GM23338 (cell line): Measurements from ENCODE around the gene POLR2F. TPM values are rescaled to one million over a fixed set of nuclear protein-coding genes. Genes with fewer than 3 reads are reported as not detected.

Source experiments
- ATAC-seq: fragments of 200-7000 bp; cut with Tn5 transposase; 3 replicates; pipeline ENCODE4 v1.9.1; 2020
- DNase-seq: peaks from one replicate; pipeline ENCODE4 v3.0.0-alpha.2; 2015; ENCODE audit warnings: low spot score
- H2AFZ ChIP-seq: fragments of 200-600 bp; sonication (generic); 2 replicates; pipeline ENCODE4 v1.8.0; 2016; ENCODE audit warnings: antibody characterized with exemption, mild to moderate bottlenecking, moderate library complexity
- H3F3A ChIP-seq: fragments of 200-600 bp; sonication (generic); replicated peaks from 2 replicates; pipeline ENCODE4 v1.8.0; 2017; ENCODE audit warnings: antibody characterized with exemption, mixed run types, low read depth
- H3K27ac ChIP-seq: fragments of 200-600 bp; sonication (generic); 2 replicates; pipeline ENCODE4 v1.6.1; 2016; ENCODE audit warnings: low read depth
- H3K27me3 ChIP-seq: fragments of 200-600 bp; sonication (generic); 2 replicates; pipeline ENCODE4 v1.8.0; 2016; ENCODE audit warnings: mild to moderate bottlenecking, mixed run types, moderate library complexity; ENCODE audit not compliant: insufficient read depth
- H3K36me3 ChIP-seq: fragments of 200-600 bp; sonication (generic); 2 replicates; pipeline ENCODE4 v1.8.0; 2016; ENCODE audit warnings: mild to moderate bottlenecking; ENCODE audit not compliant: insufficient read depth
- H3K4me1 ChIP-seq: fragments of 200-600 bp; sonication (generic); 2 replicates; pipeline ENCODE4 v1.8.0; 2016; ENCODE audit warnings: mild to moderate bottlenecking, moderate library complexity; ENCODE audit not compliant: insufficient read depth
- H3K4me2 ChIP-seq: fragments of 200-600 bp; sonication (generic); 2 replicates; pipeline ENCODE4 v1.7.1; 2017; ENCODE audit warnings: mixed run types
- H3K4me3 ChIP-seq: fragments of 200-600 bp; sonication (generic); 2 replicates; pipeline ENCODE4 v1.6.1; 2016; ENCODE audit warnings: mixed run types
- H3K79me2 ChIP-seq: fragments of 200-600 bp; sonication (generic); replicated peaks from 2 replicates; pipeline ENCODE4 v1.8.0; 2017; ENCODE audit warnings: mild to moderate bottlenecking; ENCODE audit not compliant: insufficient read depth
- H3K9me2 ChIP-seq: fragments of 200-600 bp; sonication (generic); 2 replicates; pipeline ENCODE4 v1.8.0; 2017; ENCODE audit not compliant: insufficient read depth
- H4K20me1 ChIP-seq: fragments of 200-600 bp; sonication (generic); replicated peaks from 2 replicates; pipeline ENCODE4 v1.8.0; 2017; ENCODE audit warnings: mild to moderate bottlenecking; ENCODE audit not compliant: insufficient read depth
- H3K27ac Mint-ChIP-seq: 2 replicates; pipeline ENCODE4 v1.8.0; 2020; ENCODE audit warnings: inconsistent platforms, mild to moderate bottlenecking, moderate library complexity, mixed read lengths
- H3K27me3 Mint-ChIP-seq: 3 replicates; pipeline ENCODE4 v1.8.0; 2022; ENCODE audit warnings: low read depth, mild to moderate bottlenecking, moderate library complexity, mixed read lengths, inconsistent platforms; ENCODE audit not compliant: insufficient read depth, poor library complexity
- H3K36me3 Mint-ChIP-seq: 3 replicates; pipeline ENCODE4 v1.8.0; 2021; ENCODE audit warnings: low read depth, mild to moderate bottlenecking, inconsistent platforms, moderate library complexity, mixed read lengths
- H3K4me1 Mint-ChIP-seq: 3 replicates; pipeline ENCODE4 v1.8.0; 2020; ENCODE audit warnings: mild to moderate bottlenecking, inconsistent platforms, mixed read lengths
- H3K4me3 Mint-ChIP-seq: 3 replicates; pipeline ENCODE4 v1.8.0; 2021; ENCODE audit warnings: moderate library complexity, mild to moderate bottlenecking, inconsistent platforms, mixed read lengths
- H3K9me3 Mint-ChIP-seq: 3 replicates; pipeline ENCODE4 v1.8.0; 2020; ENCODE audit warnings: moderate library complexity, mild to moderate bottlenecking, inconsistent platforms, mixed read lengths
- CREB1 ChIP-seq: fragments of 250-450 bp; sonication (Bioruptor Pico); IDR thresholded peaks from 2 replicates; pipeline ENCODE4 v1.5.0; 2020; ENCODE audit warnings: low read depth, mild to moderate bottlenecking, moderate library complexity
- EZH2phosphoT487 ChIP-seq: fragments of 200-600 bp; sonication (generic); IDR thresholded peaks from one replicate; pipeline ENCODE4 v1.8.1; 2018; ENCODE audit warnings: antibody characterized with exemption; ENCODE audit not compliant: unreplicated experiment
- JUNB ChIP-seq: IDR thresholded peaks from one replicate; pipeline ENCODE4 v1.6.1; 2016; ENCODE audit warnings: antibody characterized with exemption; ENCODE audit not compliant: unreplicated experiment
- NANOG ChIP-seq: IDR thresholded peaks from 2 replicates; pipeline ENCODE4 v1.6.1; 2016; ENCODE audit warnings: antibody characterized with exemption, borderline replicate concordance
- POLR2AphosphoS5 ChIP-seq: IDR thresholded peaks from 2 replicates; pipeline ENCODE4 v1.6.1; 2016; ENCODE audit warnings: antibody characterized with exemption, low read depth
- STAT1 ChIP-seq: IDR thresholded peaks from one replicate; pipeline ENCODE4 v1.6.1; 2016; ENCODE audit warnings: antibody characterized with exemption; ENCODE audit not compliant: unreplicated experiment
- ZNF114 ChIP-seq: fragments of 250-450 bp; sonication (Bioruptor Pico); IDR thresholded peaks from 2 replicates; pipeline ENCODE4 v1.5.0; 2020; ENCODE audit warnings: mild to moderate bottlenecking, moderate library complexity
- polyA plus RNA-seq: library from polyadenylated mRNA; unstranded; fragments of >200 nt; fragmentation: Nextera tagmentation; extraction: Ambion mirVana; gene quantifications from 2 replicates; pipeline ENCODE4 v1.2.1, GENCODE V29; 2016
- total RNA-seq: library from RNA; depleted of rRNA; stranded (reverse); fragments of >200 nt; shearing (Covaris generic); gene quantifications from 2 replicates; pipeline ENCODE4 v1.2.3, GENCODE V29; 2014
- TF ChIP-seq, protein P1 (sequence below): fragments of 250-450 bp; sonication (Bioruptor Pico); IDR thresholded peaks from 2 replicates; pipeline ENCODE4 v1.5.0; 2020; ENCODE audit warnings: mild to moderate bottlenecking, moderate library complexity
- TF ChIP-seq, protein P2 (sequence below): IDR thresholded peaks from 2 replicates; pipeline ENCODE4 v1.6.1; 2016; ENCODE audit warnings: antibody characterized with exemption

POLR2F gene
- total and polyA plus RNA-seq, 2 experiments from 2014 or later, result 144 to 429 TPM

DNA sequence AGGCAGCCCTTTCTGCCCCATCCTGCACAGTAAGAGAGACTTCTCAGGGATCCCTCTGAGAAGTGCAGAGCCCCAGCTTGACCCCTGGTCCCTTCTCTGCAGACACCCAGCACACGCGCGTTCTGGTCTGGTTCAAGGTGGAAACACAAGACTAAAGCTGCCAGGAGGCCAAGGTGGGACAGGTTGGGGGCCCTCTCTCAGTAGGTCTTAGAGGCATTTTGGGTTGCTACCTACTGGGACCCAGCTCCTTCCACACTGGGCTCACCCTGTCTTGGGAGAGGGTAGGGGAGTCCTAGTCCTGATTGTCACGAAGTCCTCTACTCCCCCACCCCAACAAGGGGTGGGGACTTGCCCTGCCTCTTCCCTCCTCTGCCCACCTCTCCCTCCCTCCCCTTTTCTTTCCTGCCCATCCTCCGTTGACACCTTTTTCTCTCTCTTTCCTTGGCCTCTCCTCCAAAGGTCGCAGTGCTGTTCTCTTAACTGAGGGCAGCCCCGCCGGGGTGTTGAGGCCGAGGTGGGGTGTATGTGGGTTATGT is 31.6 kb downstream of the POLR2F start (continued):
- TF ChIP-seq EZH2phosphoT487 (no peak), STAT1 (no peak), JUNB (no peak), NANOG (no peak), CREB1 (no peak)

DNA sequence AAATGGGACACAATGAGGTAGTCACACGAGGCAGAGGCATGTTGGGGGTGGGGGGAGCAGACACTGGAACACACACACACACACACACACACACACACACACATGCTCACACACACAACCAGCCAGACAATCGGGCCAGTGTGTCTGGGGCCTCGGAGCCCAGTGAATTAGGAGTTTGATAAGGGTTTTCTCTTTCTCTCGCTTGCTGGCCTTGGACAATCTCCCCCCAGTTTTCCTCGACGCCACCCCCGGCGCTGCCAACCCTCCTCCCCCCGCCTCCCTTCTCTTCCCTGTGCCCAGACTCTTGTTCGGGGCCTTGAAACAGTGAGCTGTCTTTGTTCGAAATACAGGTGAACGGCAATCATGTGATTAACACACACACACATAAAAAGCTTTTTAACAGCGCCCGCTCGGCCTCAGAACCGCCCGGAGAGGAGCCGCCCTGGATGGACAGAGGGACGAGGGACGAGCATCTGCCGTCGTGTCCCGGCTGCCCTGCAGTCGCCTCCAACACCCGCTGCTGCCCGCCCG is 32.3 kb downstream of the POLR2F start:
- Mint-ChIP-seq H3K27ac (no peak overlapping the region), H3K27me3 (peaks cover 30% of the 10 kb centered on the region), H3K4me3 (no peak overlapping the region; the same call in 2 of the 3 replicates), H3K36me3 (no peaks in the 10 kb centered on the region), H3K4me1 (peaks cover 24% of the 10 kb centered on the region), H3K9me3 (no peaks in the 10 kb centered on the region)
- no peaks in the 10 kb centered on the region for H3K9me2 ChIP-seq
- H3F3A ChIP-seq, result no peaks in the 10 kb centered on the region
- no peaks in the 10 kb centered on the region for H3K79me2 ChIP-seq
- DNase-seq (no peak), ATAC-seq (no peak)
- no peak overlapping the region for H2AFZ ChIP-seq
- H4K20me1 ChIP-seq, result no peaks in the 10 kb centered on the region
- H3K4me3 ChIP-seq, result no peak overlapping the region
- no peak overlapping the region for H3K27ac ChIP-seq
- no peak for TF ChIP-seq ZNF114 (CRISPR knock-in tag)
- TF ChIP-seq POLR2AphosphoS5, result no peak
- no peak for TF ChIP-seq STAT1
- TF ChIP-seq, protein P1, sequence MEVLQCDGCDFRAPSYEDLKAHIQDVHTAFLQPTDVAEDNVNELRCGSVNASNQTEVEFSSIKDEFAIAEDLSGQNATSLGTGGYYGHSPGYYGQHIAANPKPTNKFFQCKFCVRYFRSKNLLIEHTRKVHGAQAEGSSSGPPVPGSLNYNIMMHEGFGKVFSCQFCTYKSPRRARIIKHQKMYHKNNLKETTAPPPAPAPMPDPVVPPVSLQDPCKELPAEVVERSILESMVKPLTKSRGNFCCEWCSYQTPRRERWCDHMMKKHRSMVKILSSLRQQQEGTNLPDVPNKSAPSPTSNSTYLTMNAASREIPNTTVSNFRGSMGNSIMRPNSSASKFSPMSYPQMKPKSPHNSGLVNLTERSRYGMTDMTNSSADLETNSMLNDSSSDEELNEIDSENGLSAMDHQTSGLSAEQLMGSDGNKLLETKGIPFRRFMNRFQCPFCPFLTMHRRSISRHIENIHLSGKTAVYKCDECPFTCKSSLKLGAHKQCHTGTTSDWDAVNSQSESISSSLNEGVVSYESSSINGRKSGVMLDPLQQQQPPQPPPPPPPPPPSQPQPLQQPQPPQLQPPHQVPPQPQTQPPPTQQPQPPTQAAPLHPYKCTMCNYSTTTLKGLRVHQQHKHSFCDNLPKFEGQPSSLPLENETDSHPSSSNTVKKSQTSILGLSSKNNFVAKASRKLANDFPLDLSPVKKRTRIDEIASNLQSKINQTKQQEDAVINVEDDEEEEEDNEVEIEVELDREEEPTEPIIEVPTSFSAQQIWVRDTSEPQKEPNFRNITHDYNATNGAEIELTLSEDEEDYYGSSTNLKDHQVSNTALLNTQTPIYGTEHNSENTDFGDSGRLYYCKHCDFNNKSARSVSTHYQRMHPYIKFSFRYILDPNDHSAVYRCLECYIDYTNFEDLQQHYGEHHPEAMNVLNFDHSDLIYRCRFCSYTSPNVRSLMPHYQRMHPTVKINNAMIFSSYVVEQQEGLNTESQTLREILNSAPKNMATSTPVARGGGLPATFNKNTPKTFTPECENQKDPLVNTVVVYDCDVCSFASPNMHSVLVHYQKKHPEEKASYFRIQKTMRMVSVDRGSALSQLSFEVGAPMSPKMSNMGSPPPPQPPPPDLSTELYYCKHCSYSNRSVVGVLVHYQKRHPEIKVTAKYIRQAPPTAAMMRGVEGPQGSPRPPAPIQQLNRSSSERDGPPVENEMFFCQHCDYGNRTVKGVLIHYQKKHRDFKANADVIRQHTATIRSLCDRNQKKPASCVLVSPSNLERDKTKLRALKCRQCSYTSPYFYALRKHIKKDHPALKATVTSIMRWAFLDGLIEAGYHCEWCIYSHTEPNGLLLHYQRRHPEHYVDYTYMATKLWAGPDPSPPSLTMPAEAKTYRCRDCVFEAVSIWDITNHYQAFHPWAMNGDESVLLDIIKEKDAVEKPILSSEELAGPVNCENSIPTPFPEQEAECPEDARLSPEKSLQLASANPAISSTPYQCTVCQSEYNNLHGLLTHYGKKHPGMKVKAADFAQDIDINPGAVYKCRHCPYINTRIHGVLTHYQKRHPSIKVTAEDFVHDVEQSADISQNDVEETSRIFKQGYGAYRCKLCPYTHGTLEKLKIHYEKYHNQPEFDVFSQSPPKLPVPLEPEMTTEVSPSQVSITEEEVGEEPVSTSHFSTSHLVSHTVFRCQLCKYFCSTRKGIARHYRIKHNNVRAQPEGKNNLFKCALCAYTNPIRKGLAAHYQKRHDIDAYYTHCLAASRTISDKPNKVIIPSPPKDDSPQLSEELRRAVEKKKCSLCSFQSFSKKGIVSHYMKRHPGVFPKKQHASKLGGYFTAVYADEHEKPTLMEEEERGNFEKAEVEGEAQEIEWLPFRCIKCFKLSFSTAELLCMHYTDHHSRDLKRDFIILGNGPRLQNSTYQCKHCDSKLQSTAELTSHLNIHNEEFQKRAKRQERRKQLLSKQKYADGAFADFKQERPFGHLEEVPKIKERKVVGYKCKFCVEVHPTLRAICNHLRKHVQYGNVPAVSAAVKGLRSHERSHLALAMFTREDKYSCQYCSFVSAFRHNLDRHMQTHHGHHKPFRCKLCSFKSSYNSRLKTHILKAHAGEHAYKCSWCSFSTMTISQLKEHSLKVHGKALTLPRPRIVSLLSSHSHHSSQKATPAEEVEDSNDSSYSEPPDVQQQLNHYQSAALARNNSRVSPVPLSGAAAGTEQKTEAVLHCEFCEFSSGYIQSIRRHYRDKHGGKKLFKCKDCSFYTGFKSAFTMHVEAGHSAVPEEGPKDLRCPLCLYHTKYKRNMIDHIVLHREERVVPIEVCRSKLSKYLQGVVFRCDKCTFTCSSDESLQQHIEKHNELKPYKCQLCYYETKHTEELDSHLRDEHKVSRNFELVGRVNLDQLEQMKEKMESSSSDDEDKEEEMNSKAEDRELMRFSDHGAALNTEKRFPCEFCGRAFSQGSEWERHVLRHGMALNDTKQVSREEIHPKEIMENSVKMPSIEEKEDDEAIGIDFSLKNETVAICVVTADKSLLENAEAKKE (CRISPR knock-in tag), result no peak
- TF ChIP-seq, protein P2, sequence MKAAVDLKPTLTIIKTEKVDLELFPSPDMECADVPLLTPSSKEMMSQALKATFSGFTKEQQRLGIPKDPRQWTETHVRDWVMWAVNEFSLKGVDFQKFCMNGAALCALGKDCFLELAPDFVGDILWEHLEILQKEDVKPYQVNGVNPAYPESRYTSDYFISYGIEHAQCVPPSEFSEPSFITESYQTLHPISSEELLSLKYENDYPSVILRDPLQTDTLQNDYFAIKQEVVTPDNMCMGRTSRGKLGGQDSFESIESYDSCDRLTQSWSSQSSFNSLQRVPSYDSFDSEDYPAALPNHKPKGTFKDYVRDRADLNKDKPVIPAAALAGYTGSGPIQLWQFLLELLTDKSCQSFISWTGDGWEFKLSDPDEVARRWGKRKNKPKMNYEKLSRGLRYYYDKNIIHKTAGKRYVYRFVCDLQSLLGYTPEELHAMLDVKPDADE, result no peak
- peaks cover 10% of the 10 kb centered on the region for H3K4me1 ChIP-seq
- no peak overlapping the region for H3K4me2 ChIP-seq
- H3K36me3 ChIP-seq, result no peaks in the 10 kb centered on the region
- peaks cover 25% of the 10 kb centered on the region for H3K27me3 ChIP-seq
